IMR-90 (cell line): Measurements from ENCODE around the gene ISG20L2. TPM values are rescaled to one million over a fixed set of nuclear protein-coding genes. Genes with fewer than 3 reads are reported as not detected.

Source experiments
- ATAC-seq: fragments of 200-7000 bp; cut with Tn5 transposase; 2 replicates; pipeline ENCODE4 v1.9.1; 2020; ENCODE audit warnings: low read depth, mild to moderate bottlenecking, moderate library complexity
- BruUV-seq: library from RNA; stranded (reverse); fragments of 400-500 nt; replicated peaks from 2 replicates; lab custom pipeline; 2021; lab: Mats Ljungman, UMichigan
- CTCF ChIA-PET: fragments of 300-600 bp; formaldehyde crosslinking; extraction: SDS; loops from one replicate; lab custom pipeline; 2021; ENCODE audit warnings: antibody characterized with exemption; lab: Yijun Ruan, JAX
- POLR2A ChIA-PET: fragments of 300-600 bp; sonication (Branson Sonifier 250); formaldehyde crosslinking; loops from one replicate; lab custom pipeline; 2022; ENCODE audit warnings: antibody characterized with exemption; ENCODE audit not compliant: unreplicated experiment; lab: Charles Lee
- DNase-seq: peaks from one replicate; pipeline ENCODE4 v3.0.0; 2013
- H2AFZ ChIP-seq: replicated peaks from 2 replicates; pipeline ENCODE3; 2013; ENCODE audit warnings: low read length, mild to moderate bottlenecking; ENCODE audit not compliant: poor library complexity
- H2AK5ac ChIP-seq: 2 replicates; pipeline ENCODE4 v1.6.1; 2013; ENCODE audit warnings: low read depth, low read length, inconsistent platforms
- H2AK9ac ChIP-seq: replicated peaks from 2 replicates; pipeline ENCODE3; 2013; ENCODE audit warnings: mild to moderate bottlenecking, low read depth, low read length, moderate library complexity; ENCODE audit not compliant: poor library complexity
- H2BK120ac ChIP-seq: 2 replicates; pipeline ENCODE4 v1.6.1; 2013; ENCODE audit warnings: low read depth, low read length, inconsistent platforms
- H2BK15ac ChIP-seq: 3 replicates; pipeline ENCODE4 v1.6.1; 2013; ENCODE audit warnings: low read depth, low read length, inconsistent platforms
- H2BK20ac ChIP-seq: 2 replicates; pipeline ENCODE4 v1.6.1; 2013; ENCODE audit warnings: low read depth, mild to moderate bottlenecking, inconsistent platforms, low read length, moderate library complexity
- H2BK5ac ChIP-seq: 2 replicates; pipeline ENCODE4 v1.6.1; 2013; ENCODE audit warnings: mild to moderate bottlenecking, low read depth, low read length, inconsistent platforms; ENCODE audit not compliant: poor library complexity, severe bottlenecking
- H3K14ac ChIP-seq: replicated peaks from 2 replicates; pipeline ENCODE4 v1.6.1; 2013; ENCODE audit warnings: low read depth, low read length, inconsistent platforms
- H3K18ac ChIP-seq: 2 replicates; pipeline ENCODE4 v1.6.1; 2013; ENCODE audit warnings: low read depth, low read length, control low read depth
- H3K23ac ChIP-seq: 2 replicates; pipeline ENCODE4 v1.6.1; 2013; ENCODE audit warnings: low read depth, low read length, inconsistent platforms
- H3K27ac ChIP-seq: 2 replicates; pipeline ENCODE4 v1.5.1; 2013; ENCODE audit warnings: mild to moderate bottlenecking, control low read depth, low read length; ENCODE audit not compliant: insufficient read depth
- H3K27me3 ChIP-seq: 2 replicates; pipeline ENCODE4 v1.6.1; 2013; ENCODE audit warnings: low read length; ENCODE audit not compliant: control insufficient read depth, insufficient read depth
- H3K36me3 ChIP-seq: 2 replicates; pipeline ENCODE4 v1.6.1; 2013; ENCODE audit warnings: low read length, mixed read lengths; ENCODE audit not compliant: control insufficient read depth, insufficient read depth
- H3K4ac ChIP-seq: 2 replicates; pipeline ENCODE4 v1.6.1; 2013; ENCODE audit warnings: low read depth, low read length, inconsistent platforms
- H3K4me1 ChIP-seq: 2 replicates; pipeline ENCODE4 v1.6.1; 2013; ENCODE audit warnings: low read length, mixed read lengths; ENCODE audit not compliant: control insufficient read depth, insufficient read depth
- H3K4me2 ChIP-seq: 2 replicates; pipeline ENCODE4 v1.6.1; 2013; ENCODE audit warnings: low read depth, mild to moderate bottlenecking, control low read depth, low read length, moderate library complexity
- H3K4me3 ChIP-seq: 2 replicates; pipeline ENCODE4 v1.5.1; 2013; ENCODE audit warnings: low read depth, mild to moderate bottlenecking, control low read depth, low read length, moderate library complexity; ENCODE audit not compliant: insufficient read depth
- H3K56ac ChIP-seq: 2 replicates; pipeline ENCODE4 v1.6.1; 2013; ENCODE audit warnings: low read length, inconsistent platforms; ENCODE audit not compliant: insufficient read depth; ENCODE audit errors: extremely low read depth
- H3K79me1 ChIP-seq, 2 experiments: 2 replicates each; pipeline ENCODE4 v1.6.1; 2013; ENCODE audit warnings: low read length in 2 of 2, inconsistent platforms in 1 of 2, low read depth in 1 of 2
- H3K9ac ChIP-seq: 2 replicates; pipeline ENCODE4 v1.6.1; 2013; ENCODE audit warnings: low read depth, low read length, control low read depth
- H3K9me1 ChIP-seq: 2 replicates; pipeline ENCODE4 v1.6.1; 2013; ENCODE audit warnings: low read length, inconsistent platforms; ENCODE audit not compliant: insufficient read depth
- H3K9me3 ChIP-seq: 2 replicates; pipeline ENCODE4 v1.6.1; 2013; ENCODE audit warnings: low read length; ENCODE audit not compliant: control insufficient read depth, insufficient read depth
- H4K20me1 ChIP-seq: 2 replicates; pipeline ENCODE4 v1.6.1; 2013; ENCODE audit warnings: low read length, inconsistent platforms; ENCODE audit not compliant: insufficient read depth
- H4K5ac ChIP-seq: 2 replicates; pipeline ENCODE4 v1.6.1; 2013; ENCODE audit warnings: mild to moderate bottlenecking, low read depth, low read length, control low read depth
- H4K8ac ChIP-seq, 2 experiments: 2 replicates each; pipeline ENCODE4 v1.6.1; 2013; ENCODE audit warnings: low read depth in 2 of 2, low read length in 2 of 2, control low read depth in 1 of 2, inconsistent platforms in 1 of 2
- H4K91ac ChIP-seq: 2 replicates; pipeline ENCODE4 v1.6.1; 2013; ENCODE audit warnings: low read depth, low read length, inconsistent platforms; ENCODE audit not compliant: insufficient read depth
- CEBPB ChIP-seq: IDR thresholded peaks from 2 replicates; pipeline ENCODE4 v1.6.1; 2012; ENCODE audit warnings: low read depth, low read length, improper control_type of control experiment
- CHD1 ChIP-seq: IDR thresholded peaks from 2 replicates; pipeline ENCODE4 v1.6.1; 2012; ENCODE audit warnings: low read depth, low read length, improper control_type of control experiment
- CTCF ChIP-seq: conservative IDR thresholded peaks from 2 replicates; pipeline ENCODE4 v1.5.1; 2012; ENCODE audit warnings: mild to moderate bottlenecking, low read depth, low read length, improper control_type of control experiment
- FOS ChIP-seq: fragments of 150-350 bp; IDR thresholded peaks from 2 replicates; pipeline ENCODE4 v1.6.1; 2016; ENCODE audit warnings: low read depth, low read length
- MAFK ChIP-seq: IDR thresholded peaks from 2 replicates; pipeline ENCODE4 v1.6.1; 2012; ENCODE audit warnings: low read depth, low read length, improper control_type of control experiment
- MAZ ChIP-seq: IDR thresholded peaks from 2 replicates; pipeline ENCODE4 v1.6.1; 2012; ENCODE audit warnings: low read depth, mild to moderate bottlenecking, low read length, improper control_type of control experiment, moderate library complexity, borderline replicate concordance
- NFE2L2 ChIP-seq: fragments of 150-350 bp; IDR thresholded peaks from 2 replicates; pipeline ENCODE4 v1.6.1; 2016; ENCODE audit warnings: low read depth, mild to moderate bottlenecking, low read length
- POLR2A ChIP-seq: IDR thresholded peaks from 2 replicates; pipeline ENCODE4 v1.6.1; 2012; ENCODE audit warnings: mild to moderate bottlenecking, low read depth, low read length
- RFX5 ChIP-seq: IDR thresholded peaks from 2 replicates; pipeline ENCODE4 v1.8.0; 2012; ENCODE audit warnings: low read depth, mild to moderate bottlenecking, low read length, moderate library complexity
- SMC3 ChIP-seq: fragments of 150-350 bp; IDR thresholded peaks from 2 replicates; pipeline ENCODE4 v1.6.1; 2016; ENCODE audit warnings: low read depth, mild to moderate bottlenecking, antibody characterized with exemption, low read length, moderate library complexity
- WGBS, 2 experiments: methylation state at CpG; one replicate each; pipeline versions ENCODE4 v1.1.5 to v1.1.7; 2013; ENCODE audit warnings: missing lambda C conversion rate in 2 of 2; ENCODE audit not compliant: insufficient read length in 1 of 2; ENCODE audit errors: extremely low coverage in 2 of 2; 5-methylcytosine and 5-hydroxymethylcytosine counted together
- dilution Hi-C: fragments of 300-500 bp; cut with HindIII; formaldehyde crosslinking; loops from one replicate; pipeline ENCODE4 v1.14.3; 2018; ENCODE audit warnings: low sequenced_read_pairs; ENCODE audit not compliant: unreplicated experiment
- in situ Hi-C: fragments of 300-500 bp; cut with MboI; formaldehyde crosslinking; loops from 3 replicates; pipeline ENCODE4 v1.14.3; 2019; ENCODE audit warnings: low sequenced_read_pairs, inconsistent platforms, mixed read lengths
- intact Hi-C: fragments of 100-400 bp; cut with micrococcal nuclease; formaldehyde crosslinking; loops from 2 replicates; pipeline ENCODE4 v1.10.0; 2022
- polyA plus RNA-seq, 3 experiments: library from polyadenylated mRNA; depleted of rRNA; stranded (reverse); fragments of >200 nt; gene quantifications; 2 replicates each; pipeline ENCODE4 v1.2.3, GENCODE V29; 2012; ENCODE audit warnings: low replicate concordance in 1 of 3
- total RNA-seq: library from RNA; depleted of rRNA; stranded (reverse); fragments of >200 nt; gene quantifications from 2 replicates; pipeline ENCODE4 v1.2.3, GENCODE V29; 2012
- TF ChIP-seq, protein P1 (sequence below): fragments of 150-350 bp; IDR thresholded peaks from 2 replicates; pipeline ENCODE4 v1.6.1; 2016; ENCODE audit warnings: low read depth, mild to moderate bottlenecking, low read length, moderate library complexity, borderline replicate concordance

ISG20L2 gene
- total and polyA plus RNA-seq, 2 of the 4 experiments (the other 2 are of a cell fraction): 17.0 to 27.3 TPM

GRCh38 chr1:156738407-156738806 is 9.8 kb upstream of the ISG20L2 start:
- no peak overlapping the region for H2BK15ac ChIP-seq
- 88% methylated on average over 3 of the region's 10 CpGs; no CpG with 5 or more reads in 1 of the 2 experiments for WGBS, 2 experiments
- dilution Hi-C loops (no loop called here), in situ Hi-C loops (no loop called here), intact Hi-C loops (no loop called here)
- H2BK5ac ChIP-seq: no peak overlapping the region
- no peak for ATAC-seq
- H2AFZ ChIP-seq: no peak overlapping the region
- no peak overlapping the region for H2BK120ac ChIP-seq
- POLR2A ChIA-PET: no interaction called here
- no peak overlapping the region for H3K27ac ChIP-seq
- H2AK5ac ChIP-seq: no peak overlapping the region
- H3K4me3 ChIP-seq: no peak overlapping the region
- no peak overlapping the region for H2AK9ac ChIP-seq
- no peak overlapping the region for H3K14ac ChIP-seq
- no peak overlapping the region for H2BK20ac ChIP-seq
- H4K5ac ChIP-seq: no peak overlapping the region
- peaks cover 4 to 40% of the 10 kb centered on the region in 2 experiments for H3K79me1 ChIP-seq
- no peaks in the 10 kb centered on the region for H3K27me3 ChIP-seq
- H3K4me1 ChIP-seq: 0 out of 2 replicates have a peak, but pooled peaks cover 2% of the 10 kb centered on the region
- CTCF ChIA-PET: interaction anchor here (0.9 kb wide), 1 partner anchor 12 kb away, joined by 3 read pairs; no protein-coding TSS in a partner anchor
- H4K91ac ChIP-seq: no peak overlapping the region
- TF ChIP-seq POLR2A (no peak), CHD1 (no peak), RFX5 (no peak), MAFK (no peak), SMC3 (no peak), NFE2L2 (no peak), FOS (no peak), MAZ (no peak), CTCF (no peak), CEBPB (no peak)
- TF ChIP-seq, protein P1, sequence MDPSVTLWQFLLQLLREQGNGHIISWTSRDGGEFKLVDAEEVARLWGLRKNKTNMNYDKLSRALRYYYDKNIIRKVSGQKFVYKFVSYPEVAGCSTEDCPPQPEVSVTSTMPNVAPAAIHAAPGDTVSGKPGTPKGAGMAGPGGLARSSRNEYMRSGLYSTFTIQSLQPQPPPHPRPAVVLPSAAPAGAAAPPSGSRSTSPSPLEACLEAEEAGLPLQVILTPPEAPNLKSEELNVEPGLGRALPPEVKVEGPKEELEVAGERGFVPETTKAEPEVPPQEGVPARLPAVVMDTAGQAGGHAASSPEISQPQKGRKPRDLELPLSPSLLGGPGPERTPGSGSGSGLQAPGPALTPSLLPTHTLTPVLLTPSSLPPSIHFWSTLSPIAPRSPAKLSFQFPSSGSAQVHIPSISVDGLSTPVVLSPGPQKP: no peak
- H3K9me1 ChIP-seq: no peaks in the 10 kb centered on the region; the same call in 1 of the 2 replicates
- no peak for DNase-seq
- H3K9me3 ChIP-seq: no peaks in the 10 kb centered on the region
- H3K56ac ChIP-seq: no peak overlapping the region
- H4K8ac ChIP-seq: no peak overlapping the region
- H3K18ac ChIP-seq: no peak overlapping the region
- no peak overlapping the region for H3K4ac ChIP-seq
- peaks cover 37% of the 10 kb centered on the region for H3K36me3 ChIP-seq
- H3K23ac ChIP-seq: no peak overlapping the region
- H4K20me1 ChIP-seq: no peaks in the 10 kb centered on the region
- no peak overlapping the region for H3K9ac ChIP-seq
- H3K4me2 ChIP-seq: no peak overlapping the region
- BruUV-seq: no TSS peak
